Thyroid gland (tissue), 4 donors: ENCODE results near the gene RNF113B. TPM values are rescaled to one million over a fixed set of nuclear protein-coding genes. Genes with fewer than 3 reads are reported as not detected.

Experiments
- DNase-seq, 2 donors: peaks; one replicate each; pipeline ENCODE4 v3.0.0-alpha.2; 2019
- H3K27ac ChIP-seq, 3 donors: fragments of 200-600 bp; sonication (generic); 1 replicate in 2 of 3; 2 replicates in 1 of 3; pipeline ENCODE4 v1.5.1; 2016 to 2019; ENCODE audit warnings: mild to moderate bottlenecking in 1 of 3, moderate library complexity in 1 of 3
- H3K27me3 ChIP-seq: fragments of 200-600 bp; sonication (generic); one replicate; pipeline ENCODE4 v1.5.1; 2019
- H3K36me3 ChIP-seq, 2 donors: fragments of 200-600 bp; sonication (generic); one replicate each; pipeline ENCODE4 v1.5.1; 2016 to 2019
- H3K4me1 ChIP-seq, 2 donors: fragments of 200-600 bp; sonication (generic); one replicate each; pipeline ENCODE4 v1.5.1; 2017 to 2019
- H3K4me3 ChIP-seq, 3 donors: fragments of 200-600 bp; sonication (generic); replicated peaks in 1 of 3; 1 replicate in 2 of 3; 2 replicates in 1 of 3; pipeline ENCODE4 v1.5.1; 2016; ENCODE audit warnings: mild to moderate bottlenecking in 1 of 3
- H3K9me3 ChIP-seq: fragments of 200-600 bp; sonication (generic); one replicate; pipeline ENCODE4 v1.5.1; 2017
- POLR2A ChIP-seq, 2 donors: fragments of 450-650 bp; IDR thresholded peaks; one replicate each; pipeline ENCODE4 v1.6.1; 2017; ENCODE audit warnings: antibody characterized with exemption in 2 of 2, mild to moderate bottlenecking in 2 of 2, moderate library complexity in 1 of 2
- WGBS, 2 donors: methylation state at CpG; one replicate each; pipeline ENCODE4 v1.1.5; 2017; 5-methylcytosine and 5-hydroxymethylcytosine counted together
- intact Hi-C: fragments of 100-400 bp; cut with DNase I; formaldehyde crosslinking; loops from one replicate; pipeline ENCODE4 v1.15.1; 2023
- total RNA-seq, 4 donors: library from RNA; depleted of rRNA; stranded (reverse); fragments of >200 nt; gene quantifications; one replicate each; pipeline ENCODE4 v1.2.3, GENCODE V29; 2016
- TF ChIP-seq, protein P1 (sequence below), 6 experiments: fragments of 200-600 bp in 3 of 6; fragments of 450-650 bp in 3 of 6; sonication (generic) in 3 of 6; IDR thresholded peaks; one replicate each; pipeline ENCODE4 v1.5.1; 2016 to 2019; ENCODE audit warnings: antibody characterized with exemption in 6 of 6, mild to moderate bottlenecking in 2 of 6, inconsistent platforms in 1 of 6, moderate library complexity in 1 of 6

Gene RNF113B
- total RNA-seq, 4 donors from 2014 or later = not detected

DNA sequence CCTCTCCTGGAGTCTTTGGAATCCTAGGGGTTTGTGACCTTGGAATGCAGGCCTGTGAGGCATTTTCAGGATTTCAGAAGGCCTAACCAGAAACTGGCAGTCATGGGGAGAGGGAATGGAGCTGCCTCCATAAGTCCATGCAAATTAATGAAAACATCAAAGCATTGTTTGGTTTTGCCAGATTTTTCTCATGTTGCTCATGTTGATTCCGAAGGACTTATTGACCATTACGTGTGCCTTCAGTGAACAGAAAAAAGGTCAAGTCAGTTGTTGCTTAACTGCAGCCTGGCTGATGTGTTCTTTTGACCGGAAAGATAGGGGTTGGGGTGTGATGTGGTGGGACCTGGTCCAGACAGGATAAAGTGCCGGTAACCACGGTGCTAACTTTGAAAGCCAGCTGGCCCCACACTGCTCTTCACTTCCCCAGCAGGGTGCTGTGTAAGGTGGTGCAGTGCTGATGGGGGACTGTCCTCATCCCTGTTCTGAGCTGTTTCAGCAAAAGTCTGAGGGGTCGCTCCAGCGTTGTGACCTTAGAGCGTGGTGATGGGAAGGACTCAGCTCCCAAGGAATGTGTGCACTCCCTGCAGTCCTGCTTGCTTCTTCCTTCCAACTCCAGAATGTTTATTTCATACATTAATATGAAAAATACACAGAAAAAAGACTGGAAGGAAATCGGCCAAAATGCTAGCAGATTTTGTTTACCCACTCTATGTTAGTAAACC is 3.5 kb downstream of the RNF113B start:
- Histone ChIP-seq H3K4me3 (no peak overlapping the region), H3K27me3 (no peaks in the 10 kb centered on the region), H3K27ac (peak overlapping the region; percentile 88 to 98 (median 94)), H3K9me3 (no peaks in the 10 kb centered on the region), H3K4me1 (peaks cover 49 to 54% of the 10 kb centered on the region in 2 donors), H3K36me3 (no peaks in the 10 kb centered on the region)
- no peak for TF ChIP-seq POLR2A (IDR thresholded peaks at IDR 0.05)
- TF ChIP-seq, protein P1, sequence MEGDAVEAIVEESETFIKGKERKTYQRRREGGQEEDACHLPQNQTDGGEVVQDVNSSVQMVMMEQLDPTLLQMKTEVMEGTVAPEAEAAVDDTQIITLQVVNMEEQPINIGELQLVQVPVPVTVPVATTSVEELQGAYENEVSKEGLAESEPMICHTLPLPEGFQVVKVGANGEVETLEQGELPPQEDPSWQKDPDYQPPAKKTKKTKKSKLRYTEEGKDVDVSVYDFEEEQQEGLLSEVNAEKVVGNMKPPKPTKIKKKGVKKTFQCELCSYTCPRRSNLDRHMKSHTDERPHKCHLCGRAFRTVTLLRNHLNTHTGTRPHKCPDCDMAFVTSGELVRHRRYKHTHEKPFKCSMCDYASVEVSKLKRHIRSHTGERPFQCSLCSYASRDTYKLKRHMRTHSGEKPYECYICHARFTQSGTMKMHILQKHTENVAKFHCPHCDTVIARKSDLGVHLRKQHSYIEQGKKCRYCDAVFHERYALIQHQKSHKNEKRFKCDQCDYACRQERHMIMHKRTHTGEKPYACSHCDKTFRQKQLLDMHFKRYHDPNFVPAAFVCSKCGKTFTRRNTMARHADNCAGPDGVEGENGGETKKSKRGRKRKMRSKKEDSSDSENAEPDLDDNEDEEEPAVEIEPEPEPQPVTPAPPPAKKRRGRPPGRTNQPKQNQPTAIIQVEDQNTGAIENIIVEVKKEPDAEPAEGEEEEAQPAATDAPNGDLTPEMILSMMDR (IDR thresholded peaks at IDR 0.05) = no peak
- 31 to 33% methylated on average over 9 of the region's 9 CpGs for WGBS, 2 donors
- intact Hi-C loops = no loop called here
- DNase-seq = peak; percentile 34 to 38

DNA sequence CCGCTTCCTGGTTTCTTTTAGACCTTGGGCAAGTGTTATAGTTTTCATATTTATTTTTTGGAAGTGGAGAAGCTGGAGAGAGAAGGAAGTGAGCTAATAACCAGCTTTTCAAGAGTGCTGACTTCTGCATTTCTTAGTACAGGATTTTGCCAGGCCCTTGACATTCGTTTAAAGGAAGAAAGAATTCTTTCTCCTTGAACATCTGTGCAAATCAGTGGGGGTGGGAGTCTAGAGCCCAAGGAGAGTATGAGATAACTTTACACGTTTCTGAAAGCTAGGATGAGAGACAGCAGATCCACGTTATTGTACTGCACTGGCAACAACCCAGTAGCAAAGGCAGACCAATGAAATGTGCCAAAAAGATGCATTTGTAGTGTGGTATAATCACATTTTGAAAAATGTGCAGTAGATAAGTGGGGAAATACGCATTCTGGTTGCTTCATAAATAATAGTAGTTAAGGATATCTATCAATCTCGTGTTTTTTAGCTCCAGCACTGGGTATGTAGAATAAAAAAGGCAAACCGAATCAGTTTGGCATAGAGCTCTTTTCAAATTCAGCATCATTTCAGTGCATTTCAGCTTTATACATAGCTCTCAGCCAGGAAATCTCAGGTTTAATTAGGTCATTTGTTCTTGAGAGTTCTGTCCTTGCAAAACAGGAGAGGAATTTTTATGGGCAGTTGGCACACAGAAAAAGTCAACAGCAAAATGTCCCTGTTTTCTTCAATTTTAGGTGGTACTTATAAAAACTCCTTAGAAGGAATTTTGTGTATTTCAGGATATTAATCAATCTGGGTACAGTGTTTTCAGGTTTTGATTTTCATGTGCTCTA is 4.3 kb downstream of the RNF113B start:
- Histone ChIP-seq H3K4me3 (no peak overlapping the region), H3K27ac (peak overlapping the region; percentile 88 to 98 (median 94))
- intact Hi-C loops = no loop called here

DNA sequence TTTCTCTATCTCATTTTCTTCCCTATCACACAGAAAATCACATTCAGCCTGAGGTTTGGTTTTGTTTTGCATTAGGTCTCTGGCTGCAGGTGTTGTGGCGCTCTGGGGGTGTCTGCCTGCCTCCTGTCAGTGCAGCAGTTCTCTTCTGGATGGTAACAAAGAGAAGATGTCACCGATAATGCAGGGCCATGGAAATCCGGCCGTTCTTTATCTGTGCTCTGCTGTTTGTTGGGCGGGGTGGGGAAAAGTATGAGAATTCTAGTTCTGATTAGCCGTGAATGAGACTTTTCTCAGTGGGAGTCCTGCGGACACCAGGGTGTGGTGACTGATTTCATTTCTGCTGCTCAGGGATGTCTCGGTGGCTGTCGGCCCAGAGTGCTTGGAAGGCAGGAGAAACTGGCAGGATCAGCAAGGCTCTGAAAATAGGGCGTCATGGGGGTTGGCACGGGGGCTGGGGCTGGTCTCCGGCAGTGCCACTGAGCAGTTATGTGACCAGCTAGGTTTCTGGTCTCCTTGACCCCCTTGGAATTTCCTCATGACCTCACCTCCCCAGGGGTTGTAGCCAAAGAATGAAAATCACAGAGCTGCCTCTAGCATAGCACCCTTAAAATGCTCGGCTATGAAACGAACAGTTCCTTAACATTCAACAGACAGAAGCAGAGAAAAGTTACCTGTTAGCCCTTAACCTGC is 5.0 kb downstream of the RNF113B start:
- H3K4me3 ChIP-seq = no peak overlapping the region

More for the DNA sequence above, 4.3 kb downstream of the RNF113B start:
- Histone ChIP-seq H3K27me3 (no peaks in the 10 kb centered on the region), H3K36me3 (no peaks in the 10 kb centered on the region), H3K9me3 (no peaks in the 10 kb centered on the region), H3K4me1 (peaks cover 49 to 54% of the 10 kb centered on the region in 2 donors)
- TF ChIP-seq, protein P1 (IDR thresholded peaks at IDR 0.05) = no peak
- TF ChIP-seq POLR2A (IDR thresholded peaks at IDR 0.05) = no peak
- WGBS, 2 donors = 26 to 27% methylated on average over 7 of the region's 7 CpGs
- no peak for DNase-seq

DNA sequence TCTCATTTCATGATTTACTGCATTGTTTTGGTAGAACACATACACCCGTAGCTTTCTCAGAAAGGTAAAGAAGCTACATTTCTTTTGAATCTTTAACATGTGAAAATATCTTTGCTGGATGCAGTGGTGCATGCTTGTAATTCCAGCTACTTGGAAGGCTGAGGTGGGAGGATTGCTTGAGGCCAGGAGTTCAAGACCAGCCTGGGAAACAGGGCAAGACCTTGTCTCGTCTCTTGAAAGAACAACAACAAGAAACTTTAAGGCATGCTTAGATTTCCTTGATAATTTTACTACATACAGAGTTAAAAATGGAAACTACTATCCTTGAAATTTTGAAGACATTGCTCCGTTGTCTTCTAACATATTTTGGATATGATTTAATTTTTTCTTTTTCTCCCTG is 7.7 kb downstream of the RNF113B start:
- H3K4me3 ChIP-seq = no peak overlapping the region
- intact Hi-C loops = no loop called here
- no peaks in the 10 kb centered on the region for H3K27me3 ChIP-seq
- WGBS, 2 donors = 92 to 94% methylated on average over 3 of the region's 3 CpGs
- H3K9me3 ChIP-seq = no peaks in the 10 kb centered on the region
- no peaks in the 10 kb centered on the region for H3K36me3 ChIP-seq
- peaks cover 30 to 42% of the 10 kb centered on the region in 2 donors for H3K4me1 ChIP-seq
- TF ChIP-seq POLR2A (IDR thresholded peaks at IDR 0.05) = no peak
- TF ChIP-seq, protein P1 (IDR thresholded peaks at IDR 0.05) = no peak
- no peak for DNase-seq
- H3K27ac ChIP-seq = no peak overlapping the region

More for the DNA sequence above, 5.0 kb downstream of the RNF113B start:
- H3K9me3 ChIP-seq = no peaks in the 10 kb centered on the region
- intact Hi-C loops = no loop called here
- peak; percentile 83 to 89 for DNase-seq
- H3K27me3 ChIP-seq = no peaks in the 10 kb centered on the region
- H3K4me1 ChIP-seq = peaks cover 49 to 56% of the 10 kb centered on the region in 2 donors
- WGBS, 2 donors = 22 to 26% methylated on average over 14 of the region's 14 CpGs
- H3K27ac ChIP-seq = peak overlapping the region; percentile 88 to 98 (median 94)
- no peaks in the 10 kb centered on the region for H3K36me3 ChIP-seq
- TF ChIP-seq POLR2A (IDR thresholded peaks at IDR 0.05) = no peak
- TF ChIP-seq, protein P1 (IDR thresholded peaks at IDR 0.05) = no peak
